ENCODE measurements around the gene IFNAR1. TPM values are rescaled to one million over a fixed set of nuclear protein-coding genes. Genes with fewer than 3 reads are reported as not detected.

IFNAR1 gene
- total and polyA plus RNA-seq, 2 donors (not counting 3 experiments of a cell fraction or from before 2014, with no cell fraction given): 16.2 to 47.8 TPM

DNA sequence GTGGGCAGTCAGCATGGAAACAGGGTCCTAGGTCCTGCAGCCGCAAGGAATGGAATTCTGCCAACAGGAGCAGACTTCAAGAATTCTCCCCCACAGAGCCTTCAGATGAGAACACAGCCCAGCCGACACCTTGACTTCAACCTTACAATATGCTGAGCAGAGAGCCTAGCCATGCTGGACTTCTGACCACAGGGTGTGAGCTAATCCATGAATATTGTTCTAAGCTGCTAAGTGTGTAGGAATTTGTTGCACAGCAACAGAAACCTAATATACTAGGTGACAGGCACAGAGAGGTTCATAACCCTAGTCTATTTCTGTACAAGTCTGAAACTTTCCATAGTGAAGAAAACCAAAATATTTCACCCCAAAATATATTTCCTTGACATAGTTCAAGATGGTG lies 45.5 kb downstream of the IFNAR1 start:
- Histone ChIP-seq H3K4me1 (ENCODE audit: control insufficient read depth, extremely low read depth, insufficient read depth, low read length) (peaks cover 12% of the 10 kb centered on the region), H3K27ac (ENCODE audit: insufficient read depth, low read depth, low read length) (no peak overlapping the region), H3K9me1 (replicated peaks; ENCODE audit: control insufficient read depth, extremely low read depth, insufficient read depth, low read length) (no peaks in the 10 kb centered on the region), H3K9ac (replicated peaks; ENCODE audit: extremely low read depth, insufficient read depth, low read length) (no peak overlapping the region), H3K4me2 (ENCODE audit: insufficient read depth, low read length) (no peak overlapping the region), H3K36me3 (ENCODE audit: control insufficient read depth in 2 of 2, extremely low read depth in 1 of 2, insufficient read depth in 2 of 2, low read length in 2 of 2) (no peaks in the 10 kb centered on the region), H3K9me3 (replicated peaks; ENCODE audit: control insufficient read depth, insufficient read depth, low read length) (peaks cover 4% of the 10 kb centered on the region), H3K79me2 (ENCODE audit: control insufficient read depth, insufficient read depth, low read length) (no peaks in the 10 kb centered on the region), H4K20me1 (replicated peaks; ENCODE audit: control insufficient read depth, extremely low read depth, insufficient read depth, low read length) (no peaks in the 10 kb centered on the region), H2AFZ (ENCODE audit: low read depth, low read length) (no peak overlapping the region), H3K4me3 (replicated peaks in 1 of 3; ENCODE audit: insufficient read depth in 1 of 3, low read depth in 1 of 3, low read length in 3 of 3) (no peak overlapping the region), H3K27me3 (ENCODE audit: control insufficient read depth in 2 of 2, insufficient read depth in 2 of 2, low read length in 2 of 2) (no peaks in the 10 kb centered on the region)
- intact Hi-C loops (cut with micrococcal nuclease) (no loop called here), dilution Hi-C loops (cut with MboI; ENCODE audit: extremely low pct_ligation_motif_present, low sequenced_read_pairs) (no loop called here)
- FAIRE-seq (no peak), DNase-seq (ENCODE audit: low read depth, low spot score) (no peak)
- ChIA-PET CTCF (interaction anchor here (1.1 to 2.9 kb wide), 4 partner anchors 9 to 173 kb away, joined by 4 to 24 read pairs (median 8); no protein-coding TSS in a partner anchor), POLR2A (no interaction called here)
- TF ChIP-seq EZH2 (IDR thresholded peaks at IDR 0.05; ENCODE audit: borderline replicate concordance, low read depth, low read length, severe bottlenecking) (no peak), FOS (IDR thresholded peaks at IDR 0.05; ENCODE audit: borderline replicate concordance, insufficient read depth, low read length) (no peak), CTCF (IDR thresholded peaks at IDR 0.05; ENCODE audit: extremely low read depth in 1 of 2, insufficient read depth in 1 of 2, low read depth in 1 of 2, low read length in 2 of 2) (no peak), POLR2AphosphoS5 (IDR thresholded peaks at IDR 0.05; ENCODE audit: insufficient read depth, low read depth, low read length) (no peak), GATA2 (IDR thresholded peaks at IDR 0.05; ENCODE audit: insufficient read depth, insufficient read length, low read depth, low read length) (no peak), JUN (IDR thresholded peaks at IDR 0.05; ENCODE audit: borderline replicate concordance, insufficient read depth, insufficient read length, low read depth) (no peak), MYC (IDR thresholded peaks at IDR 0.05; ENCODE audit: low read depth, low read length) (no peak), MAX (IDR thresholded peaks at IDR 0.05; ENCODE audit: insufficient read depth, insufficient read length) (no peak), POLR2A (IDR thresholded peaks at IDR 0.05; ENCODE audit: low read depth, low read length) (no peak)
- no TSS peak for BruUV-seq (replicated peaks)
